ENCODE data around the gene NTM. TPM values are rescaled to one million over a fixed set of nuclear protein-coding genes. Genes with fewer than 3 reads are reported as not detected.

The NTM gene
- total RNA-seq, 1 experiment from 2014 or later, result not detected

DNA sequence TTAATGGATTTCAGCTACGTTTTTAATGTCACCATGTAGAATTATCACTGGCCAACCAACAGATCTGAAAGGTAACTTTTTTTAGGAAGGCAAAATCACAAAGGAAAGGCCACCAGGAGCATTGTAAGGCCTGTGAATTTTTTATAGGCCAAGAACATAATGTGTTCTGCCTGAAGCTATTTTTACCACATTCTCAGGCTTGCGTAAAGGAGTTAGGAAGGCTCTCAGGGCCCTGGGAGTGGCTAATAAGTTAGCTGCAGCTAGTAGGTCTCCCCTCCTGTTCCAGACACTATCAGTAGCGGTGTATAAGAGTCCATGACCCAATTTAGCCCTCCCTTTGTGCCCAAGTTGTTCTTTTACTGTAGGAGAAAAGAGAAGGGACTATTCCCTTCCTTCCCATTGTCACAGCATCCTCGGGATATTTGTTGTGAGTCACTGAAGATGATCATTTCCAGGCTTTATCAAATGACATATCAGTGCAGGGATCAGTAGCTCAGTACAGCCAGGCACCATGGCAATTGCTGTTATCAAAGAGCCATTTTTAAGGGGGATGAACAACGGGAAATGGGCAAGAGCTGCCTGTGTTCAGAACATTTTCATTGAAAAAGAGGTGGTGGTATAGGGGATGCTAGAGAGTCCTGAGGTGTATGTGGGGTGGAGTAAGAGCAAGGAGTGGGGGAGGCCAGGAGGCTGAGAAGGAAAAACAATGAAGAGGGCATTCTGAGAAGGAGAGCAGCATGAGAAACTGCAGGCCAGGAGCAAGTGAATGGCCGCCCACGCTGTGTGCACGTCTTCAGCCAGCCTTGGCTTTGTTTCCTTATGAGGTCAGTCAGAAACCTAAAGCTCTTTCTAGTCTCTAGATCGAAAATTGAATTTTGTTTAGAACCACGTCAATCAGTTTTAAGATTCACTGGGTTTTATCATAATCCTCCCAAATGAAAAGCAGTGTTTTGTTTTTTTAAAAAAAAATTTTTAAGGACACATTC lies 940.3 kb downstream of the NTM start:
- Histone ChIP-seq H3K9me3 (ENCODE audit: control insufficient read depth in 1 of 2, insufficient read depth in 1 of 2, low read depth in 1 of 2, low read length in 2 of 2) (peaks cover 0 to 30% of the 10 kb centered on the region in 2 experiments; a peak in 2 of 4 replicates), H3K4me1 (ENCODE audit: control insufficient read depth in 1 of 2, insufficient read depth in 2 of 2, low read length in 2 of 2) (no peaks in the 10 kb centered on the region), H3K4me2 (ENCODE audit: low read length) (no peak overlapping the region), H2AFZ (ENCODE audit: low read depth, low read length, poor library complexity, severe bottlenecking) (no peak overlapping the region), H3K4me3 (replicated peaks in 1 of 2; ENCODE audit: low read depth in 1 of 2, low read length in 2 of 2) (no peak overlapping the region), H3K36me3 (ENCODE audit: control insufficient read depth in 1 of 2, insufficient read depth in 2 of 2, low read length in 2 of 2) (no peaks in the 10 kb centered on the region), H3K9me2 (ENCODE audit: insufficient read depth) (no peaks in the 10 kb centered on the region), H4K20me1 (ENCODE audit: insufficient read depth) (no peaks in the 10 kb centered on the region), H3K27ac (ENCODE audit: low read depth, low read length) (no peak overlapping the region), H3K79me2 (ENCODE audit: insufficient read depth, low read length) (no peaks in the 10 kb centered on the region), H3K9ac (ENCODE audit: low read length) (no peak overlapping the region), H3K27me3 (ENCODE audit: insufficient read depth, low read length) (no peaks in the 10 kb centered on the region)
- ChIA-PET POLR2A (no interaction called here), CTCF (no interaction called here), RAD21 (ENCODE audit: low non-redundant PET in 1 of 2, low total read pairs in 2 of 2, uncharacterized antibody in 2 of 2, unreplicated experiment in 2 of 2) (no interaction called here)
- ATAC-seq (no peak), DNase-seq (ENCODE audit: low read depth, low spot score) (no peak)
- BruUV-seq (replicated peaks), result no TSS peak
- TF ChIP-seq REST (IDR thresholded peaks at IDR 0.05; ENCODE audit: low read depth) (no peak), EGR1 (IDR thresholded peaks at IDR 0.05; ENCODE audit: low read depth) (no peak), SRF (IDR thresholded peaks at IDR 0.05; ENCODE audit: low read depth) (no peak), CEBPB (IDR thresholded peaks at IDR 0.05; ENCODE audit: low read depth) (no peak), ATF3 (IDR thresholded peaks at IDR 0.05) (no peak)
- TF ChIP-seq, protein P1, sequence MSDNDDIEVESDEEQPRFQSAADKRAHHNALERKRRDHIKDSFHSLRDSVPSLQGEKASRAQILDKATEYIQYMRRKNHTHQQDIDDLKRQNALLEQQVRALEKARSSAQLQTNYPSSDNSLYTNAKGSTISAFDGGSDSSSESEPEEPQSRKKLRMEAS (IDR thresholded peaks at IDR 0.05), result no peak
- intact Hi-C loops (cut with micrococcal nuclease), result no loop called here

Measured in HCT116 (cell line).